GM12878 (cell line): Measurements from ENCODE around the gene BCAR3. TPM values are rescaled to one million over a fixed set of nuclear protein-coding genes. Genes with fewer than 3 reads are reported as not detected.

Source experiments
- ATAC-seq: fragments of 200-7000 bp; cut with Tn5 transposase; 3 replicates; pipeline ENCODE4 v1.9.1; 2020; ENCODE audit warnings: mild to moderate bottlenecking, moderate library complexity
- BruUV-seq: library from RNA; stranded (reverse); fragments of 400-500 nt; replicated peaks from 2 replicates; lab custom pipeline; 2021; lab: Mats Ljungman, UMichigan
- CTCF ChIA-PET: fragments of 300-600 bp; sonication (Branson Sonifier 250); formaldehyde crosslinking; extraction: SDS; loops from one replicate; lab custom pipeline; 2021; ENCODE audit warnings: inconsistent platforms; lab: Yijun Ruan, JAX
- POLR2A ChIA-PET: fragments of 350-600 bp; formaldehyde crosslinking; extraction: SDS; loops from one replicate; lab custom pipeline; 2021; ENCODE audit warnings: inconsistent platforms; lab: Charles Lee
- RAD21 ChIA-PET: fragments of 300-600 bp; sonication (Branson Sonifier 250); formaldehyde crosslinking; loops from one replicate; lab custom pipeline; 2023; ENCODE audit warnings: antibody characterized with exemption; ENCODE audit not compliant: unreplicated experiment; lab: Charles Lee
- SMC1A ChIA-PET: fragments of 300-600 bp; sonication (Branson Sonifier 250); formaldehyde crosslinking; loops from one replicate; lab custom pipeline; 2023; ENCODE audit not compliant: unreplicated experiment, uncharacterized antibody; lab: Charles Lee
- DNase-seq: peaks from one replicate; pipeline ENCODE4 v3.0.0-alpha.2; 2011; ENCODE audit warnings: low read depth, low spot score
- FAIRE-seq: peaks from 3 replicates; lab custom pipeline; 2011; peaks lifted over from hg19 to GRCh38; lab: Jason Lieb, UNC
- H2AFZ ChIP-seq: 2 replicates; pipeline ENCODE4 v1.6.0; 2011; ENCODE audit warnings: low read depth, low read length, control low read depth; ENCODE audit not compliant: control insufficient read depth
- H3K27ac ChIP-seq: 2 replicates; pipeline ENCODE4 v1.5.1; 2011; ENCODE audit warnings: control low read depth; ENCODE audit not compliant: control insufficient read depth, insufficient read depth
- H3K27me3 ChIP-seq, 2 experiments: replicated peaks in 1 of 2; 2 replicates each; pipeline versions ENCODE4 v1.6.0 to v1.6.1; 2011; ENCODE audit warnings: low read length in 1 of 2; ENCODE audit not compliant: control insufficient read depth in 2 of 2, insufficient read depth in 2 of 2
- H3K36me3 ChIP-seq, 2 experiments: 2 replicates each; pipeline ENCODE4 v1.5.1; 2011; ENCODE audit warnings: low read length in 1 of 2; ENCODE audit not compliant: control insufficient read depth in 2 of 2, insufficient read depth in 2 of 2
- H3K4me1 ChIP-seq: 2 replicates; pipeline ENCODE4 v1.6.1; 2011; ENCODE audit warnings: mild to moderate bottlenecking, low read length, moderate library complexity, mixed read lengths; ENCODE audit not compliant: control insufficient read depth, insufficient read depth
- H3K4me2 ChIP-seq: 2 replicates; pipeline ENCODE4 v1.6.0; 2011; ENCODE audit warnings: control low read depth; ENCODE audit not compliant: control insufficient read depth, insufficient read depth
- H3K4me3 ChIP-seq: fragments of 200-600 bp; sonication (generic); 2 replicates; pipeline ENCODE4 v1.5.1; 2016
- H3K79me2 ChIP-seq: 2 replicates; pipeline ENCODE4 v1.6.0; 2011; ENCODE audit warnings: low read length; ENCODE audit not compliant: control insufficient read depth, insufficient read depth
- H3K9ac ChIP-seq: 2 replicates; pipeline ENCODE4 v1.8.0; 2011; ENCODE audit warnings: low read length, control low read depth, mixed read lengths; ENCODE audit not compliant: control insufficient read depth, insufficient read depth
- H3K9me3 ChIP-seq: replicated peaks from 3 replicates; pipeline ENCODE4 v1.5.1; 2011; ENCODE audit warnings: mild to moderate bottlenecking, low read length; ENCODE audit not compliant: control insufficient read depth, insufficient read depth
- H4K20me1 ChIP-seq: 2 replicates; pipeline ENCODE4 v1.6.0; 2011; ENCODE audit not compliant: control insufficient read depth, insufficient read depth
- ATF2 ChIP-seq: IDR thresholded peaks from 2 replicates; pipeline ENCODE4 v1.6.1; 2012; ENCODE audit warnings: low read length, inconsistent platforms
- BACH1 ChIP-seq: fragments of 450-650 bp; IDR thresholded peaks from 2 replicates; pipeline ENCODE4 v1.6.1; 2017; ENCODE audit warnings: mild to moderate bottlenecking, borderline replicate concordance
- BMI1 ChIP-seq: fragments of 450-650 bp; IDR thresholded peaks from 2 replicates; pipeline ENCODE4 v1.6.1; 2016; ENCODE audit warnings: mild to moderate bottlenecking, moderate library complexity, borderline replicate concordance
- CHD2 ChIP-seq: IDR thresholded peaks from 2 replicates; pipeline ENCODE4 v1.6.1; 2011; ENCODE audit warnings: low read depth, low read length, improper control_type of control experiment, borderline replicate concordance
- CREB1 ChIP-seq: IDR thresholded peaks from 2 replicates; pipeline ENCODE4 v1.6.1; 2012; ENCODE audit warnings: low read depth, mild to moderate bottlenecking, inconsistent platforms
- EGR1 ChIP-seq, 2 experiments: IDR thresholded peaks; 1 replicate in 1 of 2; 2 replicates in 1 of 2; pipeline ENCODE4 v1.6.1; 2011 to 2012; ENCODE audit warnings: low read depth in 2 of 2, low read length in 2 of 2, borderline replicate concordance in 1 of 2, mild to moderate bottlenecking in 1 of 2, moderate library complexity in 1 of 2
- GABPA ChIP-seq: IDR thresholded peaks from 2 replicates; pipeline ENCODE4 v1.6.1; 2014; ENCODE audit warnings: antibody characterized with exemption, low read depth, mild to moderate bottlenecking, inconsistent platforms
- NFIC ChIP-seq: IDR thresholded peaks from 2 replicates; pipeline ENCODE4 v1.6.1; 2012; ENCODE audit warnings: low read depth, mild to moderate bottlenecking, inconsistent platforms, low read length, moderate library complexity
- NFYA ChIP-seq: IDR thresholded peaks from 2 replicates; pipeline ENCODE4 v1.6.1; 2011; ENCODE audit warnings: low read depth, mild to moderate bottlenecking, low read length, improper control_type of control experiment, borderline replicate concordance
- POLR2AphosphoS5 ChIP-seq: IDR thresholded peaks from 2 replicates; pipeline ENCODE4 v1.6.1; 2011; ENCODE audit warnings: mild to moderate bottlenecking, low read length, inconsistent platforms
- SREBF1 ChIP-seq: IDR thresholded peaks from 2 replicates; pipeline ENCODE4 v1.6.1; 2012; ENCODE audit warnings: mild to moderate bottlenecking, low read length
- SUPT20H ChIP-seq: IDR thresholded peaks from 2 replicates; pipeline ENCODE4 v1.6.1; 2011; ENCODE audit warnings: low read depth, mild to moderate bottlenecking, low read length, moderate library complexity, borderline replicate concordance; ENCODE audit not compliant: control insufficient read depth
- ZBTB4 ChIP-seq: fragments of 450-650 bp; formaldehyde crosslinking; IDR thresholded peaks from 2 replicates; pipeline ENCODE4 v1.4.0; 2022; ENCODE audit warnings: mild to moderate bottlenecking, moderate library complexity
- WGBS: methylation state at CpG from one replicate; pipeline ENCODE4 v1.1.6; 2016; ENCODE audit warnings: low lambda C conversion rate; ENCODE audit not compliant: insufficient replicate concordance, insufficient coverage; ENCODE audit errors: missing lambda C conversion rate; 5-methylcytosine and 5-hydroxymethylcytosine counted together
- in situ Hi-C: fragments of 300-500 bp; cut with MboI; formaldehyde crosslinking; loops from 9 replicates; pipeline ENCODE4 v1.14.3; 2018; ENCODE audit warnings: mixed read lengths
- intact Hi-C: fragments of 100-400 bp; cut with micrococcal nuclease; formaldehyde crosslinking; loops from one replicate; pipeline ENCODE4 v1.14.2; 2022; ENCODE audit not compliant: unreplicated experiment
- polyA plus RNA-seq, 11 experiments: library from polyadenylated mRNA; depleted of rRNA in 4 of 11; unstranded in 6 of 11; stranded (reverse) in 5 of 11; fragments of >200 nt; fragmentation: Nextera tagmentation in 4 of 11; fragmentation: Illumina TruSeq in 1 of 11; extraction: Ambion mirVana in 4 of 11; extraction: Trizol in 1 of 11; gene quantifications; 1 replicate in 1 of 11; 2 replicates in 10 of 11; pipeline versions ENCODE4 v1.2.1 to v1.2.3, GENCODE V29; 2011 to 2016; ENCODE audit warnings: inconsistent platforms in 2 of 11, missing spikeins in 2 of 11, low read depth in 1 of 11
- total RNA-seq, 4 experiments: library from RNA; depleted of rRNA in 3 of 4; stranded (reverse); fragments of >200 nt in 3 of 4; fragmentation: Illumina TruSeq in 1 of 4; extraction: Trizol in 1 of 4; gene quantifications; 2 replicates each; pipeline versions ENCODE4 v1.2.1 to v1.2.3, GENCODE V29; 2013 to 2021

BCAR3 gene
- total and polyA plus RNA-seq, 10 of the 15 experiments (the other 5 are each of a cell fraction or from before 2014, with no cell fraction given): 1.3 to 6.6 (median 1.8) TPM

- WGBS: 81% methylated on average over 3 of the region's 3 CpGs
- RAD21 ChIA-PET: interaction anchor here (1.3 to 3.0 kb wide), 5 partner anchors 10 to 119 kb away, joined by 4 to 14 read pairs (median 7); no protein-coding TSS in a partner anchor
- BruUV-seq: no TSS peak
- SMC1A ChIA-PET: interaction anchor here (0.9 to 2.4 kb wide), 9 partner anchors 9 to 119 kb away, joined by 3 to 26 read pairs (median 5); partner anchors contain the start of gene BCAR3
- no peak for DNase-seq
- Histone ChIP-seq H3K4me3 (no peak overlapping the region), H3K4me2 (peak overlapping the region; percentile 76; the same call in 1 of the 2 replicates), H3K79me2 (no peaks in the 10 kb centered on the region), H3K27me3 (no peaks in the 10 kb centered on the region), H3K9me3 (no peaks in the 10 kb centered on the region), H3K36me3 (no peaks in the 10 kb centered on the region), H3K27ac (no peak overlapping the region), H3K4me1 (peaks cover 44% of the 10 kb centered on the region), H3K9ac (no peak overlapping the region), H2AFZ (no peak overlapping the region; the same call in 1 of the 2 replicates), H4K20me1 (no peaks in the 10 kb centered on the region)
- intact Hi-C loops: no loop called here
- CTCF ChIA-PET: interaction anchor here (0.8 to 2.6 kb wide), 6 partner anchors 8 to 119 kb away, joined by 3 to 13 read pairs (median 4); partner anchors contain the start of gene BCAR3
- FAIRE-seq: no peak
- in situ Hi-C loops: no loop called here
- no peak for ATAC-seq
- TF ChIP-seq CHD2 (no peak), BACH1 (no peak), ATF2 (no peak), SREBF1 (no peak), BMI1 (no peak), NFYA (no peak), ZBTB4 (no peak), POLR2AphosphoS5 (no peak), EGR1 (IDR thresholded peaks at IDR 0.05; ENCODE audit: borderline replicate concordance in 1 of 2, low read depth in 2 of 2, low read length in 2 of 2) (no peak), NFIC (no peak), GABPA (no peak), CREB1 (no peak), SUPT20H (no peak)
- POLR2A ChIA-PET: interaction anchor here (1.5 to 3.0 kb wide), 2 partner anchors 10 to 55 kb away, joined by 4 to 20 read pairs; no protein-coding TSS in a partner anchor
These were observed 13.2 kb upstream of the BCAR3 start for GRCh38 chr1:93694819-93695218.
